Fibroblast of lung (primary cell): ENCODE measurements around the gene ROBO2.

Experiments used
- EZH2 ChIP-seq: IDR thresholded peaks from 2 replicates; pipeline ENCODE4 v1.5.1; 2012; ENCODE audit warnings: low read length, control low read depth, mild to moderate bottlenecking; ENCODE audit errors: missing control alignments
- TF ChIP-seq, protein P1 (sequence below), 2 donors: IDR thresholded peaks in 1 of 2; conservative IDR thresholded peaks in 1 of 2; 1 replicate in 1 of 2; 2 replicates in 1 of 2; pipeline ENCODE4 v1.5.1; 2011 to 2012; ENCODE audit warnings: low read length in 2 of 2, control low read depth in 1 of 2, inconsistent platforms in 1 of 2, low read depth in 1 of 2, mild to moderate bottlenecking in 1 of 2

DNA sequence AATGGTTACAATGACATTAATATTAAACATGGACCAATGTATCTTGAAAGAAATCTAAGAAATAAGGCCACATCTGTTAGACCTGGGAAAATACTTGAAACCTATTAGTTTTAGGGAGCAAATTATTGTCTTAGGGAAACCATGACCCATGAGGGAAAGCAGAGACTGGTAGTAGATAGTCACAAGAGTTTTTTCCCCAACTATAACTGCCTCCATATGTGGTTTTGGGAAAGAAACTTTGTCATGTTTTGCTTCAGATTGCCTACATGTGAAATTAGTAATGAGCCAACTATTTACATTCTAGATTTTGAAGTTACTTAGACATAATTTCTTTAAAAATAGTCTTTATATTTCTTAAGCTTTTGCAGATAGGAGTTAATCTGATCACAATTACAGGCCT, 474.9 kb downstream of the ROBO2 start:
- TF ChIP-seq, protein P1, sequence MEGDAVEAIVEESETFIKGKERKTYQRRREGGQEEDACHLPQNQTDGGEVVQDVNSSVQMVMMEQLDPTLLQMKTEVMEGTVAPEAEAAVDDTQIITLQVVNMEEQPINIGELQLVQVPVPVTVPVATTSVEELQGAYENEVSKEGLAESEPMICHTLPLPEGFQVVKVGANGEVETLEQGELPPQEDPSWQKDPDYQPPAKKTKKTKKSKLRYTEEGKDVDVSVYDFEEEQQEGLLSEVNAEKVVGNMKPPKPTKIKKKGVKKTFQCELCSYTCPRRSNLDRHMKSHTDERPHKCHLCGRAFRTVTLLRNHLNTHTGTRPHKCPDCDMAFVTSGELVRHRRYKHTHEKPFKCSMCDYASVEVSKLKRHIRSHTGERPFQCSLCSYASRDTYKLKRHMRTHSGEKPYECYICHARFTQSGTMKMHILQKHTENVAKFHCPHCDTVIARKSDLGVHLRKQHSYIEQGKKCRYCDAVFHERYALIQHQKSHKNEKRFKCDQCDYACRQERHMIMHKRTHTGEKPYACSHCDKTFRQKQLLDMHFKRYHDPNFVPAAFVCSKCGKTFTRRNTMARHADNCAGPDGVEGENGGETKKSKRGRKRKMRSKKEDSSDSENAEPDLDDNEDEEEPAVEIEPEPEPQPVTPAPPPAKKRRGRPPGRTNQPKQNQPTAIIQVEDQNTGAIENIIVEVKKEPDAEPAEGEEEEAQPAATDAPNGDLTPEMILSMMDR (conservative IDR thresholded peaks at IDR 0.05 in 1 of 2, IDR thresholded peaks at IDR 0.05 in 1 of 2; ENCODE audit: low read depth in 1 of 2, low read length in 2 of 2): no peak
- no peak for TF ChIP-seq EZH2
